GM23338 (cell line): ENCODE results near the gene STOML3.

Experiments
- CTCF ChIP-seq, 2 experiments: fragments of 200-600 bp in 1 of 2; sonication (generic) in 1 of 2; conservative IDR thresholded peaks; 2 replicates each; pipeline versions ENCODE4 v1.5.1 to v1.6.1; 2016 to 2017; ENCODE audit warnings: antibody characterized with exemption in 2 of 2, low read depth in 2 of 2, mild to moderate bottlenecking in 2 of 2, moderate library complexity in 1 of 2
- EZH2phosphoT487 ChIP-seq: fragments of 200-600 bp; sonication (generic); IDR thresholded peaks from one replicate; pipeline ENCODE4 v1.8.1; 2018; ENCODE audit warnings: antibody characterized with exemption; ENCODE audit not compliant: unreplicated experiment
- POLR2AphosphoS5 ChIP-seq: IDR thresholded peaks from 2 replicates; pipeline ENCODE4 v1.6.1; 2016; ENCODE audit warnings: antibody characterized with exemption, low read depth

- TF ChIP-seq CTCF (conservative IDR thresholded peaks at IDR 0.05; ENCODE audit: low read depth in 2 of 2) = no peak
- no peak for TF ChIP-seq POLR2AphosphoS5
- TF ChIP-seq EZH2phosphoT487 = no peak
These were observed 38.9 kb downstream of the STOML3 start for GRCh38 chr13:38951525-38952313.
